A673 (cell line): ENCODE measurements around the gene GABARAP.

Experiments used
- CTCF ChIP-seq: fragments of 300-800, 200-600 bp; sonication (generic); conservative IDR thresholded peaks from 2 replicates; pipeline ENCODE4 v1.5.1; 2017; ENCODE audit warnings: low read depth, mild to moderate bottlenecking, antibody characterized with exemption, low read length, moderate library complexity, mixed read lengths
- EZH2 ChIP-seq: fragments of 200-600 bp; sonication (generic); IDR thresholded peaks from 2 replicates; pipeline ENCODE4 v1.6.1; 2017; ENCODE audit warnings: borderline replicate concordance, low read depth, mild to moderate bottlenecking, mixed read lengths, antibody characterized with exemption, low read length; ENCODE audit not compliant: poor library complexity, severe bottlenecking

DNA sequence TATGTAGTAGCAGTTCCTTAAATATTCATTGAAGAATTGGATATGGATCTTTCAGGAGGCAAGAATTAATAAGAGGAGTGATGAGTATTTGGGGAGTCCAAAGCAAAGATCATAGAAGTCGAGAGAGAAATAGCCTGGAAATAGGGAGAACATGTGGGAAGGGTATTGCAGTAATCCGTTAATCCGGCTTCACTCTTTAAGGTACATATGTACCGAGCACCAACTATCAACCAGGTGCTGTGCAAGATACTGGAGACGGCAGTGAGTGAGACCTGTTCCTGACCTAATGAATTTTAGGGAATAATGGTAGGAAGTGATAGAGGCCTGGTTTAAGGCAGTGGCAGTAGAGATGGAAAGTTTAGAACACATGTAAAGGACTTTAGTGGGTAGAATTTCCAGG, 10.8 kb upstream of the GABARAP start:
- TF ChIP-seq CTCF (no peak), EZH2 (no peak)
